ENCODE data around the gene SUSD1. TPM values are rescaled to one million over a fixed set of nuclear protein-coding genes. Genes with fewer than 3 reads are reported as not detected.
"Not testable (repeated sequence)": the region's sequence is repeated elsewhere in the genome, so short reads cannot be mapped to it uniquely, and the experiment has no call there.

The SUSD1 gene
- total RNA-seq, 4 donors from 2014 or later, result 5.9 to 10.0 (median 7.4) TPM

GRCh38 chr9:112130997-112131396 lies 44.1 kb downstream of the SUSD1 start:
- H3K9me3 ChIP-seq, result peaks cover 0 to 9% (median 0%) of the 10 kb centered on the region in 3 donors
- H3K4me1 ChIP-seq, result no peaks in the 10 kb centered on the region
- H3K4me3 ChIP-seq, result no peak overlapping the region
- no peaks in the 10 kb centered on the region for H3K36me3 ChIP-seq
- H3K27ac ChIP-seq, result no peak overlapping the region
- no peak for ATAC-seq
- TF ChIP-seq CTCF (IDR thresholded peaks at IDR 0.05) (no peak), POLR2AphosphoS5 (IDR thresholded peaks at IDR 0.05) (no peak), POLR2A (IDR thresholded peaks at IDR 0.05) (no peak), EP300 (IDR thresholded peaks at IDR 0.05) (no peak)
- no peaks in the 10 kb centered on the region for H3K27me3 ChIP-seq
- 67 to 86% methylated on average over 4 to 5 of the region's 5 CpGs for WGBS, 2 donors (ENCODE audit: low coverage in 1 of 2)

GRCh38 chr9:112130347-112130746 lies 44.8 kb downstream of the SUSD1 start:
- no peak for TF ChIP-seq CTCF (IDR thresholded peaks at IDR 0.05)
- no peak for TF ChIP-seq POLR2AphosphoS5 (IDR thresholded peaks at IDR 0.05)
- no peak for TF ChIP-seq EP300 (IDR thresholded peaks at IDR 0.05)
- TF ChIP-seq POLR2A (IDR thresholded peaks at IDR 0.05), result no peak
- no peak overlapping the region for H3K4me3 ChIP-seq
- no peaks in the 10 kb centered on the region for H3K27me3 ChIP-seq
- no peak for ATAC-seq
- H3K27ac ChIP-seq, result no peak overlapping the region
- H3K4me1 ChIP-seq, result no peaks in the 10 kb centered on the region
- H3K36me3 ChIP-seq, result no peaks in the 10 kb centered on the region
- H3K9me3 ChIP-seq, result peaks cover 0 to 9% (median 0%) of the 10 kb centered on the region in 3 donors
- 40 to 81% methylated on average over 1 to 2 of the region's 2 CpGs for WGBS, 2 donors (ENCODE audit: low coverage in 1 of 2)

- H3K4me1 ChIP-seq, result no peaks in the 10 kb centered on the region
- no peak for TF ChIP-seq POLR2AphosphoS5 (IDR thresholded peaks at IDR 0.05)
- no peak for TF ChIP-seq POLR2A (IDR thresholded peaks at IDR 0.05)
- TF ChIP-seq EP300 (IDR thresholded peaks at IDR 0.05), result no peak
- TF ChIP-seq CTCF (IDR thresholded peaks at IDR 0.05), result no peak
- H3K27me3 ChIP-seq, result no peaks in the 10 kb centered on the region
- H3K27ac ChIP-seq, result no peak overlapping the region
- no peak for ATAC-seq
- H3K36me3 ChIP-seq, result no peaks in the 10 kb centered on the region
- H3K4me3 ChIP-seq, result no peak overlapping the region
- H3K9me3 ChIP-seq, result peaks cover 0 to 9% (median 0%) of the 10 kb centered on the region in 3 donors
- 82 to 90% methylated on average over 2 to 6 of the region's 6 CpGs for WGBS, 2 donors (ENCODE audit: low coverage in 1 of 2)
Observed at GRCh38 chr9:112129246-112129645, 45.9 kb downstream of the SUSD1 start.

GRCh38 chr9:112128399-112128798 lies 46.7 kb downstream of the SUSD1 start:
- H3K4me3 ChIP-seq, H3K36me3 ChIP-seq, H3K27me3 ChIP-seq, H3K27ac ChIP-seq, H3K9me3 ChIP-seq, ATAC-seq, H3K4me1 ChIP-seq: not testable (repeated sequence)
- WGBS, 2 donors (ENCODE audit: low coverage in 1 of 2), result 93 to 98% methylated on average over 3 to 5 of the region's 5 CpGs

- Histone ChIP-seq H3K9me3 (no peaks in the 10 kb centered on the region), H3K4me1 (no peaks in the 10 kb centered on the region), H3K27ac (no peak overlapping the region), H3K4me3 (no peak overlapping the region), H3K36me3 (peaks cover 0 to 8% of the 10 kb centered on the region in 2 donors), H3K27me3 (no peaks in the 10 kb centered on the region)
- TF ChIP-seq POLR2A (IDR thresholded peaks at IDR 0.05), result no peak
- TF ChIP-seq EP300 (IDR thresholded peaks at IDR 0.05), result no peak
- no peak for TF ChIP-seq CTCF (IDR thresholded peaks at IDR 0.05)
- TF ChIP-seq POLR2AphosphoS5 (IDR thresholded peaks at IDR 0.05), result no peak
- 74 to 94% methylated on average over 3 of the region's 3 CpGs for WGBS, 2 donors (ENCODE audit: low coverage in 1 of 2)
- ATAC-seq, result no peak
Observed at GRCh38 chr9:112127281-112127680, 47.8 kb downstream of the SUSD1 start.
